ENCODE data around the gene CRTC2. TPM values are rescaled to one million over a fixed set of nuclear protein-coding genes. Genes with fewer than 3 reads are reported as not detected.

The CRTC2 gene, protein sequence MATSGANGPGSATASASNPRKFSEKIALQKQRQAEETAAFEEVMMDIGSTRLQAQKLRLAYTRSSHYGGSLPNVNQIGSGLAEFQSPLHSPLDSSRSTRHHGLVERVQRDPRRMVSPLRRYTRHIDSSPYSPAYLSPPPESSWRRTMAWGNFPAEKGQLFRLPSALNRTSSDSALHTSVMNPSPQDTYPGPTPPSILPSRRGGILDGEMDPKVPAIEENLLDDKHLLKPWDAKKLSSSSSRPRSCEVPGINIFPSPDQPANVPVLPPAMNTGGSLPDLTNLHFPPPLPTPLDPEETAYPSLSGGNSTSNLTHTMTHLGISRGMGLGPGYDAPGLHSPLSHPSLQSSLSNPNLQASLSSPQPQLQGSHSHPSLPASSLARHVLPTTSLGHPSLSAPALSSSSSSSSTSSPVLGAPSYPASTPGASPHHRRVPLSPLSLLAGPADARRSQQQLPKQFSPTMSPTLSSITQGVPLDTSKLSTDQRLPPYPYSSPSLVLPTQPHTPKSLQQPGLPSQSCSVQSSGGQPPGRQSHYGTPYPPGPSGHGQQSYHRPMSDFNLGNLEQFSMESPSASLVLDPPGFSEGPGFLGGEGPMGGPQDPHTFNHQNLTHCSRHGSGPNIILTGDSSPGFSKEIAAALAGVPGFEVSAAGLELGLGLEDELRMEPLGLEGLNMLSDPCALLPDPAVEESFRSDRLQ
- 3.9 and 5.4 TPM in 2 replicates for total RNA-seq

GRCh38 chr1:153958111-153958960, at the start of gene CRTC2:
TSS of gene CRTC2 (minus strand) at chr1:153958612. CDS start at chr1:153958497, 115 bp downstream.

DNA sequence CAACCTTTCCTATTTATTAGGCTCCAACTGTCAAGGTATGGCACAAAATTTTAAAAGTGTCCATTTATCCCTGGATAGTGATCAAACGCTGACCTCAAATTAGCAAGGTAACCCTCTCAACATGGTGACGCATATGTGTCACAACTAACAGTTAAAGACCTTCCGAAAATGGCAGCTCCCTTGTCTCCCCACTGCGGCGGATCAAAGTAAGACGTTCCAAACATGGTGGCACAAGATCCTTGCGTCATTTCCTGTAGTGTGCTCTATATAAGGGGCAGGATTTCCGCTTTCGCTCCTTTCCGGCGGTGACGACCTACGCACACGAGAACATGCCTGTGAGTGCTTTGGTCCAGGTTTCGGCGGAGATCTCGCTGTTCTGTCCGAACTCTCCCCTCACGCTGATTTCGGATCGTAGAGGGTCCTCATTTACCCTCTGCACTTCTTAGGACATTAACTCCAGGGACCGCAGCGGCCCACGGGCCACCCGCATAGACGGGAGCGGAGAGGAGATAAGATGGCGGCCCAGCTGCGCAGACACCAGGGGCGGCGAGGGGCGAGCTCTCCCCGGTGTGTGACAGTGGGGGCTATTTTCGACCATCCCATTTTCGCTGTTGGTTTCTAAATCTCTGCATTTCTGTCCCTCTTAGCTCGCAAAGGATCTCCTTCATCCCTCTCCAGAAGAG, 32.2 kb upstream of the CRTC2 start, which contains the start of gene RPS27:
Gene RPS27 (plus strand): TSS at position 295 of the 683 bp plus-strand sequence. CDS start 35 bp downstream, at position 330.

GRCh38 chr1:153985941-153986761, 27.7 kb upstream of the CRTC2 start, which contains the start of gene RAB13:
TSS of gene RAB13 (minus strand) at chr1:153986339. CDS start at chr1:153986236, 103 bp downstream.

DNA sequence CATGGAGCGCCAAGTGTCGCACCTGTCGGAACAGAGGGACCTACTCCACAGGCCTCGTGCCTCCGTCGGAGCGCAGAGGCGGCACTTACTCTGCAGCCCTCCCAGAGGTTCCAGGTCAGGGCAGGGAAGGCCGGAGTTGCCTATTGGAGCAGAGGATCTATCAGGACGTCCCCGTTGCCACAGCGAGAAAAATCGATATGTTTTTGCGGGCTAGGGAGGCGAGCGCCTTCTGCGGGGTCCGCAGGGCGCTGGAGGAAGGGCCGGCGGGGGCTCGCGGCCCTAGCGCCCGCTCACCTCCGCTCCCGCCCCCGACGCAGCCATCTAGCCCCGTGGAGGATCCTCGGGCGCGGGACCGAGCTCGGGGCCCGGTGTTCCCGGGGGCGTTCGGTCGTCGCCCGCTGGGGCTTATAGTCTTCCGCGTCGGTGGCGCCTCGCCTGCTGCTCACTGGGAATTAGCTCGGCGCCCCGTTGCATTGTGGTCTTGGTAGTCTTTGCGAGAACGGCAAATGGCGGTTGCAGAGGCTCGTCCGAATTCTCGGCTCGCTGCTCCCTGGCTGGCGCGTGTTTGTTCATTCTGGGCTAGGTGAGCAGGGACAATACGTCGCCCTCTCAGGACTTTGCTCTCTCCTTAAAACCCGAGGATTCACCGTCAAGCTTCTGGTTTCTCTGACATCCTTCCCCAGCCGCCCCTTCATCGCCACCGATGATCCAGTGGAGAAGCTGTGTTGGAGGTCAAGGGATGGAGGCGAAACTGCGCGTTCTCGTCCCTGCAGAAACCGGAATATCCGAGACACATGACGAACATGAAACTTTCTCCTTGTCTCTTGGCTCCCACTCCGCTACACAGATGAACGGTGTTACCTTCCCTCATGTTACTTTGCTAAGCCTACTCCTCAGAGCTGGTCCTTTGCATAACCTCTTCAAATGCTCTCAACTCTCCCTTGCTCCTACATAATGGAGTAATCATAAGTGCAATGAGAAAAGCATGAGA, 19.1 kb upstream of the CRTC2 start, which contains the start of gene JTB:
Gene JTB (minus strand): TSS at position 425 of the 991 bp plus-strand sequence. CDS start 422 bp downstream, at position 3.

DNA sequence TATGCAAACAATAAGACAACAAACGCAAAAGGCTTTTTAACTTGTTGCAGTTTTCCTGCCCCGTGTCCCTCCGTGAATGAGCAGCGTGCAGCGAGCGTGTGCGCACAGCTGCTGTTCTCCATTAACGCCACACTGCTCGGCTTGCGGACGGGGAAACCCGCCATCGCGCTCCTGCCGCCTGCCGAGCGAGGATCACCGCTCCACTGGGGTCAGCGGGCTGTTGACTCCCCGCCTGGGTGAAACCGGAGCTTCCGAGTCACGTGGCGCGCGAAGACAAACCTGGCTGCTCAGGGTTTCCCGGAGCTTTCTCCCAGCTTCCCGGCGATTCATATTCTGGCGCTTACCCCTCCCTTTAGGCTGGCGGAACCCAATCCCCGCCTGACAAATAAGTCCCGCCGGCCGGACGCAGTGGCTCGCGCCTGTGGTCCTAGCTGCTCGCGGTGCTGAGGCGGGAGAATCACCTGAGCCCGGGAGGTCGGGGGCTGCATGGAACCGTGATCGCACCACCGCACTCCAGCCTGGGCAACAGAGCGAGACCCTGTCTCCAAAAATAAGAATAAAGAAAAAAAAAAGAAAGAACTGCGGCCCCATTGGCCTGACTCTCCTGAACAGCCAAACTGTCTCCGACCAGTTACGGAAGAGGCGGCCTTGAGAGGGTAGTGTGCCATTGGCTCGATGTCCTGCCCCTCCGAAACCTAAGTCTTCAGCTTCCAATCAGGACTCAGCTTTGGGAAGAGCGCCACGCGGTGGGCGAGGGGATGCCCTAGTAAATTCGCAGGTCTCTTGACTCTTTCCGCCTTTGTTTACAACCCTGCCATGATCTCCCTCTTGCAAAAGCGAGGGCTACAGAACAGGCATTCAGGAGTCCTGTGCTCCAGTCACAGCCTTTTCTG, 8.9 kb upstream of the CRTC2 start, which contains the start of gene CREB3L4:
Gene CREB3L4 (plus strand): TSS at position 796 of the 893 bp plus-strand sequence. CDS start 624 bp downstream, outside the sequence.

GRCh38 chr1:153963030-153963849, 4.8 kb upstream of the CRTC2 start, which contains the start of gene SLC39A1:
TSS of gene SLC39A1 (minus strand) at chr1:153963537. CDS start at chr1:153962715, 822 bp downstream.

GRCh38 chr1:153946622-153947241, 11.7 kb downstream of the CRTC2 start, which contains the start of gene DENND4B:
TSS of gene DENND4B (minus strand) at chr1:153946718. CDS start at chr1:153944374, 2,344 bp downstream.

GRCh38 chr1:153922972-153923925, 35.2 kb downstream of the CRTC2 start, which contains the start of gene GATAD2B:
TSS of gene GATAD2B (minus strand) at chr1:153922972. CDS start at chr1:153828347, 94,625 bp downstream.

Other genes starting within 250 kb of the CRTC2 start
- 34.1 and 55.4 TPM in 2 replicates for gene INTS3, start 230.6 kb downstream of the CRTC2 start, total RNA-seq
- 4.5 and 4.8 TPM in 2 replicates for gene SLC27A3, start 183.2 kb downstream of the CRTC2 start, total RNA-seq
- 3.6 and 8.0 TPM in 2 replicates for gene GATAD2B, start 35.6 kb downstream of the CRTC2 start, total RNA-seq
- 24.3 and 37.8 TPM in 2 replicates for gene DENND4B, start 11.9 kb downstream of the CRTC2 start, total RNA-seq
- gene SLC39A1, start 4.9 kb upstream of the CRTC2 start, total RNA-seq, result 112 and 126 TPM in 2 replicates
- 4.8 and 5.6 TPM in 2 replicates for gene CREB3L4, start 9.3 kb upstream of the CRTC2 start, total RNA-seq
- 106 and 178 TPM in 2 replicates for gene JTB, start 19.1 kb upstream of the CRTC2 start, total RNA-seq
- 86.1 and 104 TPM in 2 replicates for gene RAB13, start 27.7 kb upstream of the CRTC2 start, total RNA-seq
- 272 and 781 TPM in 2 replicates for gene RPS27, start 32.1 kb upstream of the CRTC2 start, total RNA-seq
- gene NUP210L, start 196.5 kb upstream of the CRTC2 start, total RNA-seq, result under 0.01 and 0.05 TPM in 2 replicates
- gene TPM3, start 233.5 kb upstream of the CRTC2 start, total RNA-seq, result 382 and 1,181 TPM in 2 replicates
- not detected in 2 replicates for gene CFAP141, start 247.7 kb upstream of the CRTC2 start, total RNA-seq

Measured in smooth muscle cell of the umbilical artery (primary cell).